Measurements from ENCODE around the gene KCNH2.

DNA sequence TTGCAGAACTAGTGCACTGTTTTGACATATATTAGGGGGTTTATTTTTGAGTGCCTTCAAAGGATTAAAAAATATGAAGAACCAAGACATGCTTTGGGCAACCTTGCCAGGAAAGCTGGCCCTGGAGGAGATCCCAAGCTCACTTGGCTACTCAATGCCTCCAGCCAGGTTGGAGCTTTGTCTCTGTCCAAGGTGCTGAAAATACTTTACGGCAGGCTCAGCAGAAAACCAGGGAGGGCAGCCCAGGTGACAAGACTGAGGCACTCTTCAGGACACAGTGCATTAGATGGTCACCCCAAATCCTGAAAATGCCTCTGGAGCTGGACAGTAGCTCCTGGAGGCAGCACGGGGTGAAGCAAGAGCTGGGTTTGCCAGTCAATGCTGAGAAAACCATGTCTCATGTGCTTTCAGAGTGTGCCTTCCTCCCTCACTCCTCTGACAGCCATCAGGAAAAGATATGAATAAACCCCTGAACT lies 5.8 kb upstream of the KCNH2 start:
- TF ChIP-seq, protein P1, sequence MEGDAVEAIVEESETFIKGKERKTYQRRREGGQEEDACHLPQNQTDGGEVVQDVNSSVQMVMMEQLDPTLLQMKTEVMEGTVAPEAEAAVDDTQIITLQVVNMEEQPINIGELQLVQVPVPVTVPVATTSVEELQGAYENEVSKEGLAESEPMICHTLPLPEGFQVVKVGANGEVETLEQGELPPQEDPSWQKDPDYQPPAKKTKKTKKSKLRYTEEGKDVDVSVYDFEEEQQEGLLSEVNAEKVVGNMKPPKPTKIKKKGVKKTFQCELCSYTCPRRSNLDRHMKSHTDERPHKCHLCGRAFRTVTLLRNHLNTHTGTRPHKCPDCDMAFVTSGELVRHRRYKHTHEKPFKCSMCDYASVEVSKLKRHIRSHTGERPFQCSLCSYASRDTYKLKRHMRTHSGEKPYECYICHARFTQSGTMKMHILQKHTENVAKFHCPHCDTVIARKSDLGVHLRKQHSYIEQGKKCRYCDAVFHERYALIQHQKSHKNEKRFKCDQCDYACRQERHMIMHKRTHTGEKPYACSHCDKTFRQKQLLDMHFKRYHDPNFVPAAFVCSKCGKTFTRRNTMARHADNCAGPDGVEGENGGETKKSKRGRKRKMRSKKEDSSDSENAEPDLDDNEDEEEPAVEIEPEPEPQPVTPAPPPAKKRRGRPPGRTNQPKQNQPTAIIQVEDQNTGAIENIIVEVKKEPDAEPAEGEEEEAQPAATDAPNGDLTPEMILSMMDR (IDR thresholded peaks at IDR 0.05; ENCODE audit: insufficient read depth, low read length, poor library complexity, severe bottlenecking) = no peak
- no peak for TF ChIP-seq EZH2phosphoT487 (conservative IDR thresholded peaks at IDR 0.05; ENCODE audit: low read length)

Data from SU-DHL-6 (cell line).